Measurements from ENCODE around the gene CLPSL2. TPM values are rescaled to one million over a fixed set of nuclear protein-coding genes. Genes with fewer than 3 reads are reported as not detected.

CLPSL2 gene
- total RNA-seq, 4 donors from 2014 or later = not detected

DNA sequence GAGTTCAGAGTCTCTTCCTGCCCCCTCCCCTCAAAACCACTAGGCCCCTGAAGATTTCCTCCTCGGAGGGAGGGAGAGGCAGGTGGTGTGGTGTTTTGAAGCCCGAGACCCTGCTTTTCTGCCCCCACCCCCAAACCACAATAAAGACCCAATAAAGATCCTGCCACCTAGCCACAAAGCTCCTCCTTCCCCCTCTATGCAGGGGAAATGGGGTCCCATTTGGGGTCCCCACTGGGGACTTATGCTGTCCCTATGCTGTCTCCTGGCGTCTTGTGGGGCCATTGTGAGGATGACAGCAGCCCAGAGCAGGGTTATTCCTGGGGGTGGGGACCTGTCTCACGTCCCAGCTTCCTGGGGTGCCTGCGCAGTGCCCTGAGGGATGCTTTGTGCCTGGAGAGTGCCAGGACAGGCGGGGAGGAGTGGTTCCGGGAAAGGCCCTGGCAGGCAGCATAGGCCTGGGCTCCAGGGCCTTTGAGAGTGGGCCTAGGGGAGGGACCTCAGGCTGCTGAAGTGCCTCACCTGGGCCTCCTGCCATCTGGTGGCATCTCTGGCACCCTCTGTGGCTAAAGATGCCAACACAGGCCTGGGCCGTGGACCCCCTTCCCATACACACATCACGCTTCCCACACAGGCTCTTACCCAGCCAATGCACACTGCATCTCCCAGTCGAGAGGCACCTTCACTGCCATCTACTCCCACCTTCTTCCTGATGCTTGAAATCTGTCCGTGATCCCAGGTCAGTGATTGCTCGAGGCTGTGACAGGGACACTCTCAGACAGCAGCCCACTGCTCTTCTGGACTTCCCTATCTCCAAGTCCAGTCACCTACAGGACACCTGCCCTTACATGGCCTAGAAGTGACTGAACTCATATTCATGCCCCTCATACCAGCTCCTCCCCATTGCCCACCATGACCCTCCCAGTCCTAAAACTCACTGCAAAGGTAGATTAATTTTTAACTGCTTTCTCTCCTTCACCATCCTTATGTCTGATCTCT is 47.4 kb upstream of the CLPSL2 start:
- peaks cover 85 to 98% (median 91%) of the 10 kb centered on the region in 4 donors for H3K4me1 ChIP-seq
- H3K4me3 ChIP-seq = peak overlapping the region; percentile 57 to 67 (median 60)
- intact Hi-C loops (cut with DNase I) = loop anchor here (5.0 kb wide), 1 partner anchor 127 kb away; no protein-coding TSS in a partner anchor

DNA sequence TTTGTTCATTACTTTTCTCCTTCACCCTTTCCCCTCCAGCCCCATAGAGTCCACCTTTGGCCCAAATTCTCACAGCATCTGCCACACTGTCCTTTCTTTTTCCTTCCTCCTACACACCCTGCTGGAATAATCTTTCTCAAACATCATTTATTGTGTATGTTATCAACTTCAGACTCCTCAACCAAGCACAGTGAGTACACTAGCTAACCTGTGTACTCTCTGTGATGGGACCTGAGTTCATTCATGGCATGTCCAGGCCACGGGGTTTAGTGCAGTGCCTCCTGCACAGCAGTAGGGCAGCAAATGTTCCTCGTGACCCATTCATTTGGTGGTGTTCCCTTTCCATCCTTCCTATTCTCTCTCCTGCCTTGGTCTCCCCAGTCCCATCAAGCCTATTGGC is 46.7 kb upstream of the CLPSL2 start:
- no peaks in the 10 kb centered on the region for H3K36me3 ChIP-seq
- H3K27me3 ChIP-seq = no peaks in the 10 kb centered on the region
- H3K27ac ChIP-seq (replicated peaks in 1 of 4) = peak overlapping the region; percentile 96 to 100 (median 98)
- WGBS = 50% methylated on average over 2 of the region's 2 CpGs
- H3K4me1 ChIP-seq = peaks cover 79 to 98% (median 90%) of the 10 kb centered on the region in 4 donors
- TF ChIP-seq POLR2AphosphoS5 (IDR thresholded peaks at IDR 0.05) = peak in 1 of 2 donors; percentile 14
- TF ChIP-seq EP300 (IDR thresholded peaks at IDR 0.05) = no peak
- H3K9me3 ChIP-seq = no peaks in the 10 kb centered on the region
- no peak for DNase-seq (ENCODE audit: extremely low spot score)
- H3K4me3 ChIP-seq = no peak overlapping the region
- intact Hi-C loops (cut with DNase I) = loop anchor here (5.0 kb wide), 1 partner anchor 127 kb away; no protein-coding TSS in a partner anchor

More for the DNA sequence above, 47.4 kb upstream of the CLPSL2 start:
- peak overlapping the region; percentile 96 to 100 (median 98) for H3K27ac ChIP-seq (replicated peaks in 1 of 4)
- DNase-seq (ENCODE audit: extremely low spot score) = no peak
- no peaks in the 10 kb centered on the region for H3K27me3 ChIP-seq
- 67% methylated on average over 8 of the region's 12 CpGs for WGBS
- no peaks in the 10 kb centered on the region for H3K9me3 ChIP-seq
- H3K36me3 ChIP-seq = no peaks in the 10 kb centered on the region
- TF ChIP-seq POLR2AphosphoS5 (IDR thresholded peaks at IDR 0.05) = peak in 1 of 2 donors; percentile 59
- TF ChIP-seq, protein P1, sequence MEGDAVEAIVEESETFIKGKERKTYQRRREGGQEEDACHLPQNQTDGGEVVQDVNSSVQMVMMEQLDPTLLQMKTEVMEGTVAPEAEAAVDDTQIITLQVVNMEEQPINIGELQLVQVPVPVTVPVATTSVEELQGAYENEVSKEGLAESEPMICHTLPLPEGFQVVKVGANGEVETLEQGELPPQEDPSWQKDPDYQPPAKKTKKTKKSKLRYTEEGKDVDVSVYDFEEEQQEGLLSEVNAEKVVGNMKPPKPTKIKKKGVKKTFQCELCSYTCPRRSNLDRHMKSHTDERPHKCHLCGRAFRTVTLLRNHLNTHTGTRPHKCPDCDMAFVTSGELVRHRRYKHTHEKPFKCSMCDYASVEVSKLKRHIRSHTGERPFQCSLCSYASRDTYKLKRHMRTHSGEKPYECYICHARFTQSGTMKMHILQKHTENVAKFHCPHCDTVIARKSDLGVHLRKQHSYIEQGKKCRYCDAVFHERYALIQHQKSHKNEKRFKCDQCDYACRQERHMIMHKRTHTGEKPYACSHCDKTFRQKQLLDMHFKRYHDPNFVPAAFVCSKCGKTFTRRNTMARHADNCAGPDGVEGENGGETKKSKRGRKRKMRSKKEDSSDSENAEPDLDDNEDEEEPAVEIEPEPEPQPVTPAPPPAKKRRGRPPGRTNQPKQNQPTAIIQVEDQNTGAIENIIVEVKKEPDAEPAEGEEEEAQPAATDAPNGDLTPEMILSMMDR (IDR thresholded peaks at IDR 0.05) = no peak
- peak; percentile 13 for TF ChIP-seq POLR2A (IDR thresholded peaks at IDR 0.05; ENCODE audit: low read depth)
- TF ChIP-seq EP300 (IDR thresholded peaks at IDR 0.05) = peak; percentile 73

DNA sequence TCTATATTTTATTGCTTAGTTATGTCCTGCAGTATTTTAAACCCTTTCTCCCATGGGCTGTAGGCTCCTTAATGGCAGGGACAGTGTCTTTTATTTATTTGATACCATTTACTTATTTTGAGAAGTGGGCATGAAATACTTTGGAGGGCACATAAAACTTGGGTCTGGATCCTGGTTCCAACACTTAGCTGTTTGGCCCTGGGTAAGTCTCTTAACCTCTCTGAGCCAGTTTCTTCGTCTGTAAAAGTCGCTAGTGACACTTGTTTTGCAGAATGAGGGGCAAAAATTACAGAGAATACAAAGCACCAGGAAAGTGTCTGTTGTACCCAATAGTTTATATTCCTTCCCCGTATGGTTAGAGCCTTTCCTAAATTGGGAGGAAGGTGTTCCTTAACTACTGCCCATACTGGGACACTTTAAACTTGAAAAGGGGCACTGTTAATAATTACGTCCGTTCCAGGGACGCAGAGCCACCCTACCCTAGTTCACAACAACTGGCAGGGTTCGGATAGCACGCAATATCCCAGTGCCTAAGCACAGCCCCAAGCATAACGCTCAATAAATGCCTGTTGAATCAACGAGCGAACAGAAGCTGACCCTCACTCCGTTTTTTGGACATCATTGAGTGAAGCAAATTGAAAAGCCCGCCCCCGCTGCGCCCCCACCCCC is 45.5 kb upstream of the CLPSL2 start:
- Histone ChIP-seq H3K4me1 (peaks cover 69 to 98% (median 89%) of the 10 kb centered on the region in 4 donors), H3K27ac (replicated peaks in 1 of 4) (peak overlapping the region; percentile 96 to 100 (median 98)), H3K9me3 (no peaks in the 10 kb centered on the region), H3K27me3 (no peaks in the 10 kb centered on the region), H3K36me3 (no peaks in the 10 kb centered on the region), H3K4me3 (peak overlapping the region; percentile 62 to 70 (median 64))
- intact Hi-C loops (cut with DNase I) = no loop called here
- no peak for DNase-seq (ENCODE audit: extremely low spot score)
- TF ChIP-seq, protein P1 (IDR thresholded peaks at IDR 0.05) = no peak
- peak; percentile 29 for TF ChIP-seq EP300 (IDR thresholded peaks at IDR 0.05)
- WGBS = 9% methylated on average over 12 of the region's 15 CpGs

DNA sequence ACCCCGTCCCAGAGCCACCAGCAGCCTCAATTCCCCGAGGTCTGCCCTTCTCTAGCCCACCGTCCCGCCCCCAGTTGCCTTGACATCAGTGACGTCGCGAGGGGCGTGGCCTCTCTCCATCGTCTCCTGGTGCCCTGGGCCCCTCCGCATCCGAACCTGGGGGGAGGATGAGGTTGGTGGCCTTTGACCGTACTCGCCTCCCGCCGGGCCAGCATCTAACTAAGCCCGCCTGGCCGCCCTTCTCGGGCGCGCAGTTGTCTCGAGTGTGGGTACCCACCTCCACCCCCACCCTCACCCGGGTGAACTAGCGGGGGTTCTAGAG is 45.0 kb upstream of the CLPSL2 start:
- no peaks in the 10 kb centered on the region for H3K27me3 ChIP-seq
- peaks cover 67 to 98% (median 89%) of the 10 kb centered on the region in 4 donors for H3K4me1 ChIP-seq
- peak; percentile 99 for DNase-seq (ENCODE audit: extremely low spot score)
- no peaks in the 10 kb centered on the region for H3K36me3 ChIP-seq
- TF ChIP-seq POLR2AphosphoS5 (IDR thresholded peaks at IDR 0.05) (peak in 1 of 2 donors; percentile 96), POLR2A (IDR thresholded peaks at IDR 0.05; ENCODE audit: low read depth) (peak; percentile 88), EP300 (IDR thresholded peaks at IDR 0.05) (no peak)
- TF ChIP-seq, protein P1 (IDR thresholded peaks at IDR 0.05) = no peak
- peak overlapping the region; percentile 62 to 70 (median 64) for H3K4me3 ChIP-seq
- no peaks in the 10 kb centered on the region for H3K9me3 ChIP-seq
- H3K27ac ChIP-seq (replicated peaks in 1 of 4) = peak overlapping the region; percentile 96 to 100 (median 98)
- intact Hi-C loops (cut with DNase I) = no loop called here
- WGBS = 0% methylated on average over 5 of the region's 23 CpGs

Data from esophagus muscularis mucosa (tissue), 4 donors.